Effector memory CD4-positive, alpha-beta T cell (primary cell): ENCODE measurements around the gene MAPK8IP3.
"Not testable (repeated sequence)": the region's sequence is repeated elsewhere in the genome, so short reads cannot be mapped to it uniquely, and the experiment has no call there.

Experiments used
- DNase-seq, 3 donors: peaks; one replicate each; pipeline ENCODE4 v3.0.0-alpha.2; 2020
- H3K27ac ChIP-seq: 2 replicates; pipeline ENCODE4 v1.7.0; 2013; ENCODE audit warnings: mild to moderate bottlenecking, low read length, moderate library complexity; ENCODE audit not compliant: insufficient read depth, poor library complexity, severe bottlenecking
- H3K27me3 ChIP-seq: replicated peaks from 2 replicates; pipeline ENCODE4 v1.7.0; 2013; ENCODE audit warnings: mild to moderate bottlenecking, low read length; ENCODE audit not compliant: insufficient read depth, control insufficient read depth, poor library complexity, severe bottlenecking
- H3K36me3 ChIP-seq: 2 replicates; pipeline ENCODE4 v1.7.0; 2013; ENCODE audit warnings: mild to moderate bottlenecking, low read length, moderate library complexity; ENCODE audit not compliant: control insufficient read depth, insufficient read depth
- H3K4me1 ChIP-seq: 2 replicates; pipeline ENCODE4 v1.7.0; 2013; ENCODE audit warnings: low read length, mild to moderate bottlenecking; ENCODE audit not compliant: control insufficient read depth, insufficient read depth, poor library complexity, severe bottlenecking
- H3K4me3 ChIP-seq: 2 replicates; pipeline ENCODE4 v1.7.0; 2013; ENCODE audit warnings: low read length, low read depth, mild to moderate bottlenecking; ENCODE audit not compliant: insufficient read depth, poor library complexity, severe bottlenecking
- H3K9me3 ChIP-seq: 2 replicates; pipeline ENCODE4 v1.7.0; 2013; ENCODE audit warnings: mild to moderate bottlenecking, low read length, moderate library complexity; ENCODE audit not compliant: control insufficient read depth

The MAPK8IP3 gene

GRCh38 chr16:1790611-1791255, 84.7 kb downstream of the MAPK8IP3 start:
- DNase-seq: no peak
- H3K36me3 ChIP-seq: peaks cover 39% of the 10 kb centered on the region
- H3K4me1 ChIP-seq: no peaks in the 10 kb centered on the region
- H3K9me3 ChIP-seq: no peaks in the 10 kb centered on the region
- H3K27ac ChIP-seq: no peak overlapping the region
- H3K27me3 ChIP-seq: no peaks in the 10 kb centered on the region
- H3K4me3 ChIP-seq: no peak overlapping the region

GRCh38 chr16:1791256-1791942, 85.4 kb downstream of the MAPK8IP3 start:
- Histone ChIP-seq H3K27ac (no peak overlapping the region), H3K27me3 (no peaks in the 10 kb centered on the region), H3K4me3 (no peak overlapping the region), H3K9me3 (no peaks in the 10 kb centered on the region), H3K36me3 (peaks cover 38% of the 10 kb centered on the region), H3K4me1 (no peaks in the 10 kb centered on the region)
- no peak for DNase-seq

GRCh38 chr16:1791943-1792812, 86.2 kb downstream of the MAPK8IP3 start:
- no peaks in the 10 kb centered on the region for H3K27me3 ChIP-seq
- no peaks in the 10 kb centered on the region for H3K9me3 ChIP-seq
- H3K36me3 ChIP-seq: peaks cover 32% of the 10 kb centered on the region
- no peak overlapping the region for H3K4me3 ChIP-seq
- H3K27ac ChIP-seq: no peak overlapping the region
- H3K4me1 ChIP-seq: no peaks in the 10 kb centered on the region
- DNase-seq: no peak

GRCh38 chr16:1792836-1793577, 87.0 kb downstream of the MAPK8IP3 start:
- Histone ChIP-seq H3K36me3 (peaks cover 24% of the 10 kb centered on the region), H3K27me3 (no peaks in the 10 kb centered on the region), H3K4me1 (no peaks in the 10 kb centered on the region), H3K4me3 (no peak overlapping the region), H3K27ac (no peak overlapping the region), H3K9me3 (no peaks in the 10 kb centered on the region)
- DNase-seq: no peak

GRCh38 chr16:1793578-1794220, 87.7 kb downstream of the MAPK8IP3 start, which contains the start of gene IGFALS:
Gene IGFALS (minus strand): TSS chr16:1793705. CDS start chr16:1793652, 53 bp downstream.
- Histone ChIP-seq H3K27ac (no peak within 1 kb of the TSS), H3K9me3 (no peaks in the 10 kb centered on the region), H3K4me3 (no peak within 1 kb of the TSS), H3K36me3 (peaks cover 18% of the 10 kb centered on the region), H3K27me3 (no peaks in the 10 kb centered on the region), H3K4me1 (no peaks in the 10 kb centered on the region)
- no peak for DNase-seq

- DNase-seq: no peak
- no peak overlapping the region for H3K4me3 ChIP-seq
These were observed 88.4 kb downstream of the MAPK8IP3 start for GRCh38 chr16:1794221-1794871.

GRCh38 chr16:1794908-1795666, 89.1 kb downstream of the MAPK8IP3 start:
- Histone ChIP-seq H3K4me1 (no peaks in the 10 kb centered on the region), H3K27ac (no peak overlapping the region), H3K9me3 (no peaks in the 10 kb centered on the region), H3K36me3 (peaks cover 7% of the 10 kb centered on the region), H3K4me3 (no peak overlapping the region), H3K27me3 (no peaks in the 10 kb centered on the region)
- DNase-seq: no peak

More at GRCh38 chr16:1794221-1794871, 88.4 kb downstream of the MAPK8IP3 start:
- Histone ChIP-seq H3K36me3 (peaks cover 11% of the 10 kb centered on the region), H3K9me3 (no peaks in the 10 kb centered on the region), H3K27me3 (no peaks in the 10 kb centered on the region), H3K27ac (no peak overlapping the region), H3K4me1 (no peaks in the 10 kb centered on the region)

- H3K27ac ChIP-seq, H3K27me3 ChIP-seq, H3K4me1 ChIP-seq, H3K36me3 ChIP-seq, DNase-seq, H3K4me3 ChIP-seq, H3K9me3 ChIP-seq: not testable (repeated sequence)
These were observed 93.3 kb downstream of the MAPK8IP3 start for GRCh38 chr16:1799263-1799662.
